Sigmoid colon (tissue), 4 donors: Measurements from ENCODE around the gene PCNT.

Source experiments
- CTCF ChIP-seq, 4 experiments: fragments of 450-650 bp in 3 of 4; fragments of 200-600 bp in 1 of 4; IDR thresholded peaks; one replicate each; pipeline ENCODE4 v1.5.1; 2016 to 2019; ENCODE audit warnings: antibody characterized with exemption in 4 of 4, mild to moderate bottlenecking in 3 of 4, moderate library complexity in 2 of 4
- EP300 ChIP-seq, 4 donors: sonication (generic); formaldehyde crosslinking; IDR thresholded peaks; one replicate each; pipeline ENCODE4 v1.6.1; 2017; ENCODE audit warnings: antibody characterized with exemption in 4 of 4

GRCh38 chr21:46483300-46484295, 159.6 kb downstream of the PCNT start:
- TF ChIP-seq EP300 (IDR thresholded peaks at IDR 0.05) (no peak), CTCF (IDR thresholded peaks at IDR 0.05) (no peak)
